ENCODE measurements around the gene TLR10.
"Not testable (repeated sequence)": the region's sequence is repeated elsewhere in the genome, so short reads cannot be mapped to it uniquely, and the experiment has no call there.

Gene TLR10

GRCh38 chr4:38802561-38803355 is 20.0 kb upstream of the TLR10 start:
- DNase-seq (ENCODE audit: low read depth, low spot score), result no peak

DNA sequence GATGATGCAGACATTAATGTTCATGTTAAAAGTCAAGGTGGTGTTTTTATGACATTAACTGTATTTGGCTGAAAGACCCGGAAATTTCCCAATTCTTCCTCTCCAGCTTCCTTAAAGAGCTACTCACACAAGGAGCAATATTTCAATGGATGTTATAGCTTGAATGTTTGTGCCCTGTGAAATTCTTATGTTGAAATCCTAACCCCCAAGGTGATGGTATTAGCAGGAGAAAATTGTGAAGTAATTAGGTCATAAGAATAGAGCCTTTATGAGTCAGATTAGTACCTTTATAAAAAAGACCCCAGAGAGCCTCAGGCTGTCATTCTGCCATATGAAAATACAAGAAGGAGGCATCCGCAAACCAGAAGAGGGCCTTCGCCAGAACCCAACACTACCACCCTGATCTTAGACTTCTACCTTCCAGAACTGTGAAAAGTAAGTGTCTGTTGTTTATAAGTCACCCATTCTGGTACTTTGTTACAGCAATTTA is 18.2 kb upstream of the TLR10 start:
- DNase-seq (ENCODE audit: low read depth, low spot score), result no peak

DNA sequence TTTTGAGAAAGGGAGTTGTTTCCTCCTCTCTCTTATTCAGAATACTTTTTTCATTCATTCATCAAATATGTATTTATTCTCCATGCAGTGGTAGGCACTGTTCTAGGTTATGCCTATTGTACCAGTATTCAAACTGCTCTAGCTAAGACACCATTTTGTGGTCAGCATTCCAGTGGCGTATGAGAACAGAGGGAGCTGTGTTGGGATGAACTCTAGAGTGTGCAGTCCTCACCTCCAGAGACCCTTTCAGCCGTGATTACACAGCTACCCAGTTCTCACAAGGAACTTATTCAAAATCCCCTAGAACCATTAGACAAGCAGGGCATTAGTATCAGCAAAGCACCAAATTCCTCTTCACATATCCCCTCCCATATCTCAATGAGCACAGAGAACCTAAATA is 17.6 kb upstream of the TLR10 start:
- no peak for DNase-seq (ENCODE audit: low read depth, low spot score)

- DNase-seq (ENCODE audit: low read depth, low spot score), result no peak
Observed at GRCh38 chr4:38795087-38795486, 12.3 kb upstream of the TLR10 start.

DNA sequence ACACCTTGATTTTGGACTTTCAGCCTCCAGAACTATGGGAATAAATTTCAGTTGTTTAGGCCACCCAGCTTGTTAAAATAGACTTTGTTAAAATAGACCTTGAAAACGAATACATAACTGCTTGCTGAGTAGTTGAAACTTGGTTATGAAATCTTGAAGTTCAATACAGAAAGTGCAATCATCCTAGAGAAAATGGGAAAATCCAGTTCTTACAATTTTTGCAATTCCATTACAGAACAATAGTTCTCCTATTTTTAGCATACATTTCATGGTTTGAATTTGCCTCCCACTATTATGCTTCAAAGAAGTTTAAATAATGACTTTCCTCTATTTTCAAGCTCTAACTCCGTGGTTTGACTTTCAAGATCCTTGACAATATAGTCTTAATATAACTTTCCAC is 11.3 kb upstream of the TLR10 start:
- DNase-seq (ENCODE audit: low read depth, low spot score), result no peak

DNA sequence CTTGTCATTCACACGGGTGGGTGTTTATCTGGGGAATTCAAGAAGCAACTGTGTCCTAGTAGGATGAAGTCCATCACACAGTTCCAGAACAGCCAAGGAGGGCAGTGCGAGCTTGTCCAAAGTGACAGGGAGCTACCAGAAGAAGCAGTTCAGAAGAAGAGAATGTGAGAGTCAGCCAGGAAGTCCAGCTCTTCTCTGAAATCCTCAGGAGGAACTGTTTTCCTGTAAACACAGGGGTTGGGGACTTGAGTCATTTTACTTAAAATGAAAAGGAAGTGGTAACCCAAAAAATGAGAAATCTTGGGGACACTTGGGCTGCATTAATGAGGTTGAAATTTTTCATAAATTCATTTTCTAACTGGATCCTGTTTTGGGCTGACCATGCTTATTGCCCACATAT is 8.2 kb upstream of the TLR10 start:
- no peak for DNase-seq (ENCODE audit: low read depth, low spot score)

GRCh38 chr4:38788317-38788716 is 5.5 kb upstream of the TLR10 start:
- DNase-seq (ENCODE audit: low read depth, low spot score), result no peak

DNA sequence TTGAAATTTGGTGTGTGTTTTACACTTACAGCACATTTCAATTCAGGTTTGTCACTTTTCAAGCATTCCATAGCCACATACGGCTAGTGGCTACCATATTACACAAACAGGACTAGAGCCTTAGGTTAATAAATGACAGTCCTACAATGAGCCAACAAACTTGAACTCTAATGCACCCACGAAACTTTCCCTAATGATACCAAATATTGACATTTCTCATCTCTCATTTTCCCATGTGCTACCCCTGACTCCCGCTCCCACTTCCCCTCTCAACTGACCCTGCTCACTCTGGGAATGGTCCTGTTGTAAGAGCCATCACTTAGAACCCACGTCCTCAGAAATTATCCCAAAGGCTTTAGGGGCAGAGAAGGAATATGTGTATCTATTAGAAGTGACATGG is 4.9 kb upstream of the TLR10 start:
- no peak for DNase-seq (ENCODE audit: low read depth, low spot score)

DNA sequence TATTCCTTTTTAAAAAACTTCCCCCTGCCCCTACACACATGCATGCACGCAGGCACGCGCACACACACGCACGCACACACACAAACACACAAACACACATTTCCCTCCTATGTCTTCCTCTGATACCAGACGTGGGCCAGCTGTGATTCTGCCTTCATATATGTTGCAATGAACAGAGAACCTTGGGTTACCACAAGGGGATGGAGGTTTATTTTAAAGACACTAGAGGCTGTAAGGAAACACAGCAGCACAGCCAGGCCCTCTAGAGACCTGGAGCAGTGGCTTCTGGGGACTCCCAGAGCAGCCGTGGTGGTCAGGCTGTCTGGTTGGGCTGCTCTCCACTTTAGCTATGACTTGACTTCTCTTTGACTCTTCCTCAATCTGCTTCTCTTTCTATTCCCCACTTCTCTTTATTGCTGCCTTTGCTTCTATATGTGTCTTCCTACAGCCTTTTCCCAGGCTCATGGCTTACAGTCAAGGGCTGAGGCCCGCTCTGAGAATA is 3.2 kb upstream of the TLR10 start:
- no peak for DNase-seq (ENCODE audit: low read depth, low spot score)

DNA sequence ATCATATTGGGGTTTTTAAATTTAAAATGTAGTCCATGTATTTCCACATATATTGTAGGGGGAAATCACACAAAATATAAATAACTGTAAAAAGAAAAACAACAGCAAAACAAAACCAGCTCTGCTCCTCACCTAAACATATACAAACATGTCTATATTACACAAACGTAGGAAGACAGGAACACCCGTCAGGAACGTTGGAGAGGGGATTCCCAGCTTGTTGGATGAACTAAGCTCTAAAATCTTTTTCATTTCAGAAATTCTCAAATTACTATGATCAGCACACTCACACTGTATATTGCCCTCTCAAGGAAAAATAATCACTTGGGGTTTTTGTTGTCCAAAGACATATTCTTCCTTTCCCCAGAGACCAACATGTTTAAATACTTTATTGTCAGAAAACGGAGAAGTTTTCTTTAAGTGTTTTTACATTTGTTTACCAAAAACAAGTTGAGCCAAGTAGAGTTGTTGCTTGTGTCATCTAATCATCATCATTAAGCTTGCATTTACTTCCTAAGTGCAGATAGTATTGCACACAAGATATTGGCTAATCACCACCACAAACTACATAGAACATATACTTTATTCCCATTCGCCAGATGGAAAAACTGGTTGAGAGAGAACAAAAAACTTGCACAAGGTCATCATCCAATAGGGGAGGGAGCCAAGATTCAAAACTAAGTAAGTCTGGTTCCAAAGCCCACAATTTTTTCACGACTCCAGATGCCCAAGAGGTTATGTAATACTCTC is 2.4 kb upstream of the TLR10 start:
- DNase-seq (ENCODE audit: low read depth, low spot score), result no peak

DNA sequence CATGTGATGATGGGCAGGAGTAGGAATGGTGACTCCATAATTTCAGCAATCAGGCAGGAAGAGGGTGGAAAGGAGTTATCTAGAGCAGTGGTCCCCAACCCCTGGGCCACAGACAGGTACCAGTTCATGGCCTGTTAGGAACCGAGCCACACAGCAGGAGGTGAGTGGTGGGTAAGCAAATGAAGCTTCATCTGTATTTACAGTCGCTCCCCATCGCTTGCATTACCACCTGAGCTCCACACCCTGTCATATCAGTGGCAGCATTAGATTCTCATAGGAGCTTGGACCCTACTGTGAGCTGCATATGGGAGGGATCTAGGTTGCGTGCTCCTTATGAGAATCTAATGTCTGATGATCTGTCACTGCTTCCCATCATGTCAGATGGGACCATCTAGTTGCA is 1.4 kb upstream of the TLR10 start:
- no peak for DNase-seq (ENCODE audit: low read depth, low spot score)

DNA sequence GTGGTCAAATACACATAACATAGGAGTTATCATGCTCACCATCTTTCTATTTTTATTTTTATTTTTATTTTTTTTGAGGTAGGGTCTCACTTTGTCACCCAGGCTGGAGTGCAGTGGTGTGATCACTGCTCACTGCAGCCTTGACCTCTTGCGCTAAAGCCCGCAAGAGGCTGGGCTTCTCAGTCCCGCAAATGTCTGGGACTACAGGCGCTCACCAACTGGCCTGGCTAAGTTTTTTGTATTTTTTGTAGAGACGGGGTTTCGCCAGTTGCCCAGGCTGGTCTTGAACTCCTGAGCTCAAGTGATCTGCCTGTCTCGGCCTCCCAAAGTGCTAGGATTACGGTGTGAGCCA is 295 bp upstream of the TLR10 start:
- no peak for DNase-seq (ENCODE audit: low read depth, low spot score)

- no peak for DNase-seq (ENCODE audit: low read depth, low spot score)
Observed at GRCh38 chr4:38781854-38782261, 932 bp downstream of the TLR10 start.

DNA sequence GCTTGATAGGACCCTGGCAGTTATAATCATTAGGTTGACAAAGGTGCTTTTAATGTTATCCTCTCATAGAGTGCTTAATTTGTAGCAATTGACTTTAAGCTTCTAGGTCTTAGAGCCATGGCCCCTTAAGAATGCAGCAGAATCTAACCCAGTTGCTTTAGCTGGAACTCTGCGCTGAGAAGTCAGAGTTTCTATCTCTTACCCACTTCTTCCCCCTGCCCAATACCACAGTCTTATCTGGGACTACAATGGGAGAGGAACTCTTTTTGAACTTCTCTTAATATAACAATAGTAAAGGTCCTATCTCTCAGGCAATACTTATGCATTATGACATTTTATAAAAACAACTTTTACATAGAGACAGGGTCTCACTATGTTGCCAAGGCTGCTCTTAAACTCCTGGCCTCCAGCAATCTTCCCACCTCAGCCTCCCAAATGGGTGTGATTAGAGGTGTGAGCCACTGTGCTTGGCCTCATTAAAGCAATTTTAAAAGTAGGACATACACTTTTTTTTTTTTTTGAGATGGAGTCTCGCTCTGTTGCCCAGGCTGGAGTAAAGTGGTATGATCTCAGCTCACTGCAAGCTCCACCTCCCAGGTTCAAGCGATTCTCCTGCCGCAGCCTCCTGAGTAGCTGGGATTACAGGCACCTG is 1.8 kb downstream of the TLR10 start:
- DNase-seq (ENCODE audit: low read depth, low spot score), result no peak

- no peak for DNase-seq (ENCODE audit: low read depth, low spot score)
Observed at GRCh38 chr4:38779790-38780189, 3.0 kb downstream of the TLR10 start.

DNA sequence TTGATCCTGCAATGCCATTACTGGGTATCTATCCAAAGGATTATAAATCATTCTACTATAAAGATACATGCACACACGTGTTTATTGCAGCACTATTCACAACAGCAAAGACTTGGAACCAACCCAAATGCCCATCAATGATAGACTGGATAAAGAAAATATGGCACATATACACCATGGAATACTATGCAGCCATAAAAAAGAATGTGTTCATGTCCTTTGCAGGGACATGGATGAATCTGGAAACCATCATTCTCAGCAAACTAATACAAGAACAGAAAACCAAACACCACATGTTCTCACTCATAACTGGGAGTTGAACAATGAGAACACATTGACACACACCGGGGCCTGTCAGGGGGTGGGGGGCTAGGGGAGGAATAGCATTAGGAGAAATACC is 4.9 kb downstream of the TLR10 start:
- not testable (repeated sequence) for DNase-seq (ENCODE audit: low read depth, low spot score)

DNA sequence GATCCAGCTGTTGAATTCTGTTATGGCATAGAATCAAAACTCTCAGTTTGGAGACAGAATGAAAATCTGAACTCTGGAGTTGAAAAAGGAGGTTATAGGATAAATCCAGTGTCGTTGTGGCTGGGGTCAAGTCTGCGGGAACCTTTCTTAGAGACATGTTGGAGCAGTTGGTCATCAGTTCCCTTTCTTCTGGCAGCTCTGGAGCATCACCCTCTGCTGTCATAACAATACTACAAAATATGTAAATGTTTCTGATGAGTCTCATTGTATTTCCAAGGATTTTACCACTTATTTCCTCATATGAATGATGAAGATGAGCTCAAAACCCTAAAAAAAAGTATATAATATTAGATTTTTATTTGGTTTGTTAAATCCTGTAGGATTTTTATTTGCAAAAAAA is 7.5 kb downstream of the TLR10 start:
- no peak for DNase-seq (ENCODE audit: low read depth, low spot score)

GRCh38 chr4:38774181-38774955 is 8.4 kb downstream of the TLR10 start:
- DNase-seq (ENCODE audit: low read depth, low spot score), result no peak

DNA sequence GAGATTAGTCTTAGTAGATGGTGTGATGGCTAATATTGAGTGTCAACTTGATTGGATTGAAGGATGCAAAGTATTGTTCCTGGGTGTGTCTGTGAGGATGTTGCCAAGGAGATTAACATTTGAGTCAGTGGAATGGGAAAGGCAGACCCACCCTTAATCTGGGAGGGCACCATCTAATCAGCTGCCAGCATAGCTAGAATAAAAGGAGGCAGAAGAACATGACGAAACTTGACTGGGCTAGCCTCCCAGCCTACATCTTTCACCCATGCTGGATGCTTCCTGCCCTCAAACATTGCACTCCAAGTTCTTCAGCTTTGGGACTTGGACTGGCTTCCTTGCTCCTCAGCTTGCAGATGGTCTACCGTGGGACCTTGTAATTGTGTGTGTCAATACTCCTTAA is 12.5 kb downstream of the TLR10 start:
- DNase-seq (ENCODE audit: low read depth, low spot score), result not testable (repeated sequence)

- DNase-seq (ENCODE audit: low read depth, low spot score), result no peak
Observed at GRCh38 chr4:38769857-38770256, 12.9 kb downstream of the TLR10 start.

DNA sequence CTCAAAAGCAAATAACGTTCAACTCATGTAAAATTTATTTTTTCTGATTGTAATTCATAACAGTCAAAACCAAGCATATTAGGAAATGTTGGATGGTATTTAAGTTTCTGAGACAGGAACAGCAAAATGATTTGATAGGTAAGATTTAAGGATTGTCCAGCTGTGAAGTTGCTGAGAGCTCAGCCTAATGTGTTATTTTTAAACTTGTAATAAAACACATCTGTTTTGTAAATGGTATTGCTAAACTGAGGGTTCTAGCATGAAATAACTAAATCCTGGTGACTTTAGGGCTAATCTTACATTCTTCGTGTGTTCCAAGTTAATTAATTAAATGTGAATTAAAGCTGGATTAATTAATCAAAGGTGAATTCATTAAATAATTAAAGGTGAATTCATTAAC is 13.3 kb downstream of the TLR10 start:
- DNase-seq (ENCODE audit: low read depth, low spot score), result no peak

- no peak for DNase-seq (ENCODE audit: low read depth, low spot score)
Observed at GRCh38 chr4:38768968-38769394, 13.8 kb downstream of the TLR10 start.

Data from smooth muscle cell of the brain vasculature (primary cell).